Esophagus squamous epithelium (tissue), 5 donors: ENCODE data around the gene CCDC182. TPM values are rescaled to one million over a fixed set of nuclear protein-coding genes. Genes with fewer than 3 reads are reported as not detected.

Source experiments
- DNase-seq: peaks from one replicate; lab custom pipeline; 2025; lab: John Stamatoyannopoulos, UW
- H3K27ac ChIP-seq, 4 donors: fragments of 200-600 bp; sonication (generic); one replicate each; pipeline ENCODE4 v1.5.1; 2016 to 2019; ENCODE audit warnings: mild to moderate bottlenecking in 1 of 4
- H3K27me3 ChIP-seq, 4 donors: fragments of 200-600 bp; sonication (generic); 1 replicate in 3 of 4; 2 replicates in 1 of 4; pipeline versions ENCODE4 v1.5.1 to v1.6.0; 2017 to 2021; ENCODE audit warnings: antibody characterized with exemption in 1 of 4
- H3K36me3 ChIP-seq, 3 donors: fragments of 200-600 bp; sonication (generic); one replicate each; pipeline ENCODE4 v1.5.1; 2016 to 2019
- H3K4me1 ChIP-seq, 3 donors: fragments of 200-600 bp; sonication (generic); one replicate each; pipeline ENCODE4 v1.5.1; 2017 to 2019
- H3K4me3 ChIP-seq, 4 donors: fragments of 200-600 bp; sonication (generic); 1 replicate in 3 of 4; 2 replicates in 1 of 4; pipeline ENCODE4 v1.5.1; 2016 to 2019; ENCODE audit warnings: mild to moderate bottlenecking in 2 of 4, moderate library complexity in 1 of 4
- H3K9me3 ChIP-seq, 3 donors: fragments of 200-600 bp; sonication (generic); one replicate each; pipeline ENCODE4 v1.5.1; 2016 to 2019
- POLR2A ChIP-seq, 4 donors: fragments of 450-650 bp; IDR thresholded peaks; one replicate each; pipeline ENCODE4 v1.6.1; 2017; ENCODE audit warnings: antibody characterized with exemption in 4 of 4, mild to moderate bottlenecking in 4 of 4, moderate library complexity in 3 of 4
- WGBS, 2 donors: methylation state at CpG; one replicate each; pipeline ENCODE4 v1.1.5; 2018; 5-methylcytosine and 5-hydroxymethylcytosine counted together
- intact Hi-C: fragments of 100-400 bp; cut with DNase I; formaldehyde crosslinking; loops from one replicate; pipeline ENCODE4 v1.15.0; 2022
- total RNA-seq, 4 donors: library from RNA; depleted of rRNA; stranded (reverse); fragments of >200 nt; gene quantifications; one replicate each; pipeline ENCODE4 v1.1.0, GENCODE V29; 2016
- TF ChIP-seq, protein P1 (sequence below), 6 experiments: fragments of 450-650 bp in 4 of 6; fragments of 200-600 bp in 2 of 6; sonication (generic) in 2 of 6; IDR thresholded peaks; one replicate each; pipeline ENCODE4 v1.5.1; 2016 to 2019; ENCODE audit warnings: antibody characterized with exemption in 6 of 6, mild to moderate bottlenecking in 4 of 6, moderate library complexity in 4 of 6
- donor health status: DM: yes; HTN: yes; CAD: no.

The CCDC182 gene
- total RNA-seq, 4 donors from 2014 or later: not detected

DNA sequence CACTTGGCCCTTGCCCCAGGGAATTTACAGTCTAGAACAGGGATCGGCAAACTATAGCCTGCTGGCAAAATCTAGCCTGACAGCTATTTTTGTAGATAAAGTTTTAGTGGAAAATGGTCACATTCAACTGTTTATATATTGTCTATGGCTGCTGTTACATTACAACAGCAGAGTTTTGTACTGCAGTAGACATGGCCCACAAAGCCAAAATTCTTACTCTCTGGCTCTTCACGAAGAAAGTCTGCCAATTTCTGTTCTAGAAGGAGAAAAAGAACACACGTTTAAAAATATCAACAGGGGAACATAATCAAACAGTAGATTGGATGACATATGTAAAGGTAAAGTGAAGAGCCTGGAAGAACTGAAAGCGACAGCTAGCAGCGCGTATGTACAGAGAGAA lies 33.2 kb upstream of the CCDC182 start:
- Histone ChIP-seq H3K27me3 (peaks cover 0 to 52% (median 0%) of the 10 kb centered on the region in 4 donors), H3K4me3 (no peak overlapping the region), H3K27ac (no peak overlapping the region), H3K9me3 (no peaks in the 10 kb centered on the region), H3K36me3 (no peaks in the 10 kb centered on the region), H3K4me1 (peaks cover 7 to 16% (median 8%) of the 10 kb centered on the region in 3 donors)
- 74 to 82% methylated on average over 6 of the region's 6 CpGs for WGBS, 2 donors
- intact Hi-C loops: no loop called here
- no peak for DNase-seq
- TF ChIP-seq, protein P1, sequence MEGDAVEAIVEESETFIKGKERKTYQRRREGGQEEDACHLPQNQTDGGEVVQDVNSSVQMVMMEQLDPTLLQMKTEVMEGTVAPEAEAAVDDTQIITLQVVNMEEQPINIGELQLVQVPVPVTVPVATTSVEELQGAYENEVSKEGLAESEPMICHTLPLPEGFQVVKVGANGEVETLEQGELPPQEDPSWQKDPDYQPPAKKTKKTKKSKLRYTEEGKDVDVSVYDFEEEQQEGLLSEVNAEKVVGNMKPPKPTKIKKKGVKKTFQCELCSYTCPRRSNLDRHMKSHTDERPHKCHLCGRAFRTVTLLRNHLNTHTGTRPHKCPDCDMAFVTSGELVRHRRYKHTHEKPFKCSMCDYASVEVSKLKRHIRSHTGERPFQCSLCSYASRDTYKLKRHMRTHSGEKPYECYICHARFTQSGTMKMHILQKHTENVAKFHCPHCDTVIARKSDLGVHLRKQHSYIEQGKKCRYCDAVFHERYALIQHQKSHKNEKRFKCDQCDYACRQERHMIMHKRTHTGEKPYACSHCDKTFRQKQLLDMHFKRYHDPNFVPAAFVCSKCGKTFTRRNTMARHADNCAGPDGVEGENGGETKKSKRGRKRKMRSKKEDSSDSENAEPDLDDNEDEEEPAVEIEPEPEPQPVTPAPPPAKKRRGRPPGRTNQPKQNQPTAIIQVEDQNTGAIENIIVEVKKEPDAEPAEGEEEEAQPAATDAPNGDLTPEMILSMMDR (IDR thresholded peaks at IDR 0.05): no peak
- no peak for TF ChIP-seq POLR2A (IDR thresholded peaks at IDR 0.05)

GRCh38 chr17:57776366-57776765 lies 31.3 kb upstream of the CCDC182 start:
- TF ChIP-seq POLR2A (IDR thresholded peaks at IDR 0.05): no peak
- TF ChIP-seq, protein P1 (IDR thresholded peaks at IDR 0.05): no peak
- Histone ChIP-seq H3K27me3 (peaks cover 0 to 47% (median 2%) of the 10 kb centered on the region in 4 donors), H3K4me1 (no peaks in the 10 kb centered on the region), H3K27ac (no peak overlapping the region), H3K9me3 (no peaks in the 10 kb centered on the region), H3K36me3 (no peaks in the 10 kb centered on the region), H3K4me3 (no peak overlapping the region)
- WGBS, 2 donors: 87 to 91% methylated on average over 12 of the region's 12 CpGs
- intact Hi-C loops: no loop called here
- no peak for DNase-seq

GRCh38 chr17:57774872-57775271 lies 29.8 kb upstream of the CCDC182 start:
- DNase-seq: no peak
- WGBS, 2 donors: 72 to 89% methylated on average over 2 to 4 of the region's 4 CpGs
- Histone ChIP-seq H3K27me3 (peaks cover 0 to 48% (median 2%) of the 10 kb centered on the region in 4 donors), H3K9me3 (no peaks in the 10 kb centered on the region), H3K4me1 (no peaks in the 10 kb centered on the region), H3K36me3 (no peaks in the 10 kb centered on the region), H3K27ac (no peak overlapping the region), H3K4me3 (no peak overlapping the region)
- intact Hi-C loops: no loop called here
- no peak for TF ChIP-seq POLR2A (IDR thresholded peaks at IDR 0.05)
- TF ChIP-seq, protein P1 (IDR thresholded peaks at IDR 0.05): no peak

DNA sequence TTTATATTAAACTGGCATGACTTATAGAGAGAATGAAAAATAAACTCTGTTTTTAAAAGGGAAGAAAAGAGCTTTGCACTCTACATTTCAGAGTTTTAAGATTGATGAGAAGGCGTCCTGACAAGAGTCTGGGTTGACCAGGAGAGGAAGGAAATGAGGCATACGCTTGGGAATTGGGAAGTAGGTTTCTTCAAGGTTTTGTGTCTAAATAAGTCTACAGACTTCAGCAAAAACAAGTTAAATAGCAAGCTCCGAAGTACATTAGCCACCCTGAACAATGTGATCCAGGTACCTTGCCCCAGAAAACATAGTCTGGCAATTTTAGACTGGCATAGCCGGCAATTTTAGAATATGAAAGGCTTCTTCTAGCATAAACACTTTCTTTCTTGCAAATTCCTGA lies 28.5 kb upstream of the CCDC182 start:
- DNase-seq: no peak
- no peaks in the 10 kb centered on the region for H3K4me1 ChIP-seq
- no peak for TF ChIP-seq POLR2A (IDR thresholded peaks at IDR 0.05)
- TF ChIP-seq, protein P1 (IDR thresholded peaks at IDR 0.05): no peak
- no peak overlapping the region for H3K27ac ChIP-seq
- no peak overlapping the region for H3K4me3 ChIP-seq
- intact Hi-C loops: no loop called here
- no peaks in the 10 kb centered on the region for H3K9me3 ChIP-seq
- 44 to 64% methylated on average over 4 of the region's 4 CpGs for WGBS, 2 donors
- peaks cover 0 to 56% (median 2%) of the 10 kb centered on the region in 4 donors for H3K27me3 ChIP-seq
- no peaks in the 10 kb centered on the region for H3K36me3 ChIP-seq

DNA sequence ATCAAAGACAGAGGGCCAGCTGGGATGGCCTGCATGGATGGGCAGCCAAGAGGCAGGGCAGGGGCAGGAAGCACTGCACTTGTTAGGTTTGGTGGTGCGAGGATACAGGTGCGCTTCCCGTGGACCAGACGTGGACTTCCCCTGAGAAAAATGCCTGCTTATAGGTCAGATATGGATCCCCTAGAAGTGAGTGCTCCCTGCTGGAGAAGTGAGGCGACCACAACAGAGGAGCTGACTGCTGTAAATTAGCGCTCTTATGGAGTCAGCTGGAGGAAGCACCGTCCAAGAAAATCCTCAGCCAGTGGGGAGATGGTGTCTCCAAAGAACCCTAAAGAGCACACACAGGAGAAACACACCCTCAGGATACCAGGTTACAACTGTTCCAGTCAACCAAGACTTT lies 27.7 kb upstream of the CCDC182 start:
- Histone ChIP-seq H3K9me3 (no peaks in the 10 kb centered on the region), H3K4me3 (no peak overlapping the region), H3K27me3 (peaks cover 0 to 64% (median 2%) of the 10 kb centered on the region in 4 donors), H3K36me3 (no peaks in the 10 kb centered on the region), H3K27ac (no peak overlapping the region), H3K4me1 (no peaks in the 10 kb centered on the region)
- no peak for DNase-seq
- intact Hi-C loops: no loop called here
- 71 to 86% methylated on average over 7 of the region's 7 CpGs for WGBS, 2 donors
- no peak for TF ChIP-seq POLR2A (IDR thresholded peaks at IDR 0.05)
- TF ChIP-seq, protein P1 (IDR thresholded peaks at IDR 0.05): no peak
